Breast epithelium (tissue), 4 donors: ENCODE measurements around the gene CRACDL. TPM values are rescaled to one million over a fixed set of nuclear protein-coding genes. Genes with fewer than 3 reads are reported as not detected.

Experiments used
- DNase-seq, 2 donors: peaks; one replicate each; pipeline ENCODE4 v3.0.0-alpha.2; 2019; ENCODE audit warnings: low spot score in 2 of 2
- H3K27ac ChIP-seq, 2 donors: fragments of 200-600 bp; sonication (generic) in 1 of 2; one replicate each; pipeline ENCODE4 v1.5.1; 2016 to 2019; ENCODE audit warnings: mild to moderate bottlenecking in 1 of 2
- H3K27me3 ChIP-seq, 2 donors: fragments of 200-600 bp; sonication (generic) in 1 of 2; one replicate each; pipeline versions ENCODE4 v1.5.1 to v1.6.0; 2017 to 2019; ENCODE audit warnings: control low read depth in 1 of 2, mild to moderate bottlenecking in 1 of 2
- H3K36me3 ChIP-seq: fragments of 200-600 bp; one replicate; pipeline ENCODE4 v1.5.1; 2019
- H3K4me1 ChIP-seq, 2 donors: fragments of 200-600 bp; sonication (generic); one replicate each; pipeline ENCODE4 v1.5.1; 2016 to 2019; ENCODE audit warnings: control low read depth in 1 of 2
- H3K4me3 ChIP-seq, 3 donors: fragments of 200-600 bp; sonication (generic); 1 replicate in 2 of 3; 2 replicates in 1 of 3; pipeline ENCODE4 v1.5.1; 2016 to 2019; ENCODE audit warnings: mild to moderate bottlenecking in 3 of 3, moderate library complexity in 2 of 3
- H3K9me3 ChIP-seq, 2 donors: fragments of 200-600 bp; sonication (generic) in 1 of 2; one replicate each; pipeline ENCODE4 v1.5.1; 2016 to 2019; ENCODE audit warnings: control low read depth in 1 of 2
- CTCF ChIP-seq, 3 donors: fragments of 450-650 bp; IDR thresholded peaks; one replicate each; pipeline ENCODE4 v1.5.1; 2016 to 2017; ENCODE audit warnings: antibody characterized with exemption in 3 of 3, mild to moderate bottlenecking in 3 of 3, moderate library complexity in 3 of 3
- POLR2A ChIP-seq: fragments of 450-650 bp; IDR thresholded peaks from one replicate; pipeline ENCODE4 v1.6.1; 2016; ENCODE audit warnings: antibody characterized with exemption, mild to moderate bottlenecking, moderate library complexity
- POLR2AphosphoS5 ChIP-seq, 3 donors: sonication (generic); formaldehyde crosslinking; IDR thresholded peaks; one replicate each; pipeline ENCODE4 v1.6.1; 2017; ENCODE audit warnings: antibody characterized with exemption in 3 of 3
- intact Hi-C: fragments of 100-400 bp; cut with DNase I; formaldehyde crosslinking; loops from one replicate; pipeline ENCODE4 v1.15.1; 2023; ENCODE audit warnings: low total_unique reads
- total RNA-seq, 3 donors: library from RNA; depleted of rRNA; stranded (reverse); fragments of >200 nt; gene quantifications; one replicate each; pipeline ENCODE4 v1.1.0, GENCODE V29; 2016

Gene CRACDL
- total RNA-seq, 3 donors from 2014 or later, result 0.96 to 12.1 (median 10.8) TPM

- Histone ChIP-seq H3K4me1 (peaks cover 0 to 7% of the 10 kb centered on the region in 2 donors), H3K4me3 (no peak overlapping the region), H3K36me3 (no peaks in the 10 kb centered on the region), H3K9me3 (no peaks in the 10 kb centered on the region), H3K27ac (no peak overlapping the region), H3K27me3 (no peaks in the 10 kb centered on the region)
- intact Hi-C loops, result loop anchor here (2.0 kb wide), 1 partner anchor 32 kb away; no protein-coding TSS in a partner anchor
- TF ChIP-seq POLR2AphosphoS5 (IDR thresholded peaks at IDR 0.05), result no peak
- TF ChIP-seq CTCF (IDR thresholded peaks at IDR 0.05), result no peak
- TF ChIP-seq POLR2A, result no peak
- no peak for DNase-seq
These were observed 171.5 kb downstream of the CRACDL start for GRCh38 chr2:98764499-98764898.

DNA sequence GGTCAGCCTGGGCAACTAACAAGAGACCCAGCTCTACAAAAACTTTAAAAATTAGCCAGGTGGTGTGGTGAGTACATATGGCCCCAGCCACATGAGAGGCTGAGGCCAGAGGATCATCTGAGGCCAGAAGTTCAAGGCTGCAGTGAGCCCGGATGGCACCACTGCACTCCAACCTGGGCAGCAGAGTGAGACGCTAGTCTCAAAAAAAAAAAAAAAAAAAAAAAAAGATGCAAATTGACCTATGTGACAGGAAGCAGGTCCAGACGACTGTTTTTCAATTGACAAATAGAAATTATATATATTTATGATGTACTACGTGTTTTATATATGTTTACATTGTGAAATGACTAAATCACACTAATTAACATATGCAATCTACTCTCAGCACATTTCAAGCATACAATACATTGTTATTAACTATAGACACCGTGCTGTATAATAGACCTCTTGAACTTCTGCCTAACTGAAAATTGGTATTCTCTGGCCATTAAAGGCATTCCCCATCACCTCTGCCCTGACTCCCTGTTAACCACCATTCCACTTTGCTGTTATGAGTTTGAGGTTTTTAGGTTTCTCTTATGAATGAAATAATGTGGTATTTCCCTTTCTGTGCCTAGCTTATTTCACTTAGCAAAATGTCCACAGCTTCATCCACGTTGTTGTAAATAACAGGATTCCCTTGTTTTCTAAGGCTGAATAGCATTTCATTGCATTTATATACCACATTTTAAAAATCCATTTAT lies 172.6 kb downstream of the CRACDL start:
- Histone ChIP-seq H3K27me3 (no peaks in the 10 kb centered on the region), H3K4me3 (no peak overlapping the region), H3K27ac (no peak overlapping the region), H3K36me3 (no peaks in the 10 kb centered on the region), H3K4me1 (no peaks in the 10 kb centered on the region), H3K9me3 (no peaks in the 10 kb centered on the region)
- no peak for DNase-seq
- TF ChIP-seq CTCF (IDR thresholded peaks at IDR 0.05), result no peak
- no peak for TF ChIP-seq POLR2A
- no peak for TF ChIP-seq POLR2AphosphoS5 (IDR thresholded peaks at IDR 0.05)
- intact Hi-C loops, result no loop called here

- peaks cover 0 to 3% of the 10 kb centered on the region in 2 donors for H3K4me1 ChIP-seq
- H3K27me3 ChIP-seq, result no peaks in the 10 kb centered on the region
- H3K36me3 ChIP-seq, result no peaks in the 10 kb centered on the region
- H3K4me3 ChIP-seq, result no peak overlapping the region
- intact Hi-C loops, result no loop called here
- DNase-seq, result no peak
- peak overlapping the region in 1 of 2 donors; percentile 45 for H3K27ac ChIP-seq
- H3K9me3 ChIP-seq, result no peaks in the 10 kb centered on the region
- TF ChIP-seq POLR2AphosphoS5 (IDR thresholded peaks at IDR 0.05) (no peak), CTCF (IDR thresholded peaks at IDR 0.05) (no peak), POLR2A (no peak)
These were observed 174.1 kb downstream of the CRACDL start for GRCh38 chr2:98761909-98762308.

- no peaks in the 10 kb centered on the region for H3K36me3 ChIP-seq
These were observed 174.7 kb downstream of the CRACDL start for GRCh38 chr2:98761267-98761781.

More at GRCh38 chr2:98761267-98761781, 174.7 kb downstream of the CRACDL start:
- Histone ChIP-seq H3K4me3 (no peak overlapping the region), H3K9me3 (no peaks in the 10 kb centered on the region), H3K4me1 (peaks cover 0 to 3% of the 10 kb centered on the region in 2 donors), H3K27me3 (no peaks in the 10 kb centered on the region), H3K27ac (peak overlapping the region; percentile 23 to 45)
- TF ChIP-seq CTCF (IDR thresholded peaks at IDR 0.05) (no peak), POLR2A (no peak)
- intact Hi-C loops, result no loop called here
- no peak for DNase-seq
